Esophagus (tissue), 2 donors: ENCODE data around the gene BBIP1. TPM values are rescaled to one million over a fixed set of nuclear protein-coding genes. Genes with fewer than 3 reads are reported as not detected.

Experiments used
- H3K27ac ChIP-seq, 2 donors: one replicate each; pipeline ENCODE4 v1.5.1; 2013; ENCODE audit warnings: low read depth in 2 of 2, mild to moderate bottlenecking in 2 of 2, inconsistent platforms in 1 of 2, low read length in 1 of 2, moderate library complexity in 1 of 2
- H3K27me3 ChIP-seq, 2 donors: one replicate each; pipeline ENCODE4 v1.6.1; 2013; ENCODE audit warnings: low read length in 2 of 2, control low read depth in 1 of 2, mild to moderate bottlenecking in 1 of 2; ENCODE audit not compliant: insufficient read depth in 2 of 2, control insufficient read depth in 1 of 2
- H3K36me3 ChIP-seq, 2 donors: one replicate each; pipeline ENCODE4 v1.6.1; 2013; ENCODE audit warnings: low read length in 1 of 2; ENCODE audit not compliant: control insufficient read depth in 2 of 2, insufficient read depth in 2 of 2
- H3K4me1 ChIP-seq, 2 donors: one replicate each; pipeline ENCODE4 v1.6.1; 2013; ENCODE audit warnings: low read length in 1 of 2; ENCODE audit not compliant: control insufficient read depth in 2 of 2, insufficient read depth in 2 of 2
- H3K4me3 ChIP-seq, 2 donors: one replicate each; pipeline ENCODE4 v1.5.1; 2013; ENCODE audit warnings: low read length in 2 of 2, mild to moderate bottlenecking in 2 of 2, low read depth in 1 of 2, moderate library complexity in 1 of 2
- H3K9me3 ChIP-seq, 2 donors: one replicate each; pipeline ENCODE4 v1.6.1; 2013; ENCODE audit warnings: mild to moderate bottlenecking in 2 of 2, low read depth in 1 of 2, low read length in 1 of 2, moderate library complexity in 1 of 2; ENCODE audit not compliant: control insufficient read depth in 2 of 2, insufficient read depth in 1 of 2
- WGBS, 2 donors: extraction: QIAGEN DNeasy Blood & Tissue Kit; methylation state at CpG; one replicate each; pipeline ENCODE4 v1.1.7; 2013; 5-methylcytosine and 5-hydroxymethylcytosine counted together
- polyA plus RNA-seq, 2 donors: library from polyadenylated mRNA; stranded (reverse); fragments of 200-250 nt; gene quantifications; one replicate each; pipeline ENCODE4 v1.2.3, GENCODE V29; 2013
- donor health status: healthy with polysubstance abuse.
- donor health status: Bipolar disorder and iron deficiency.

BBIP1 gene
- polyA plus RNA-seq, result 10 to 100 TPM; 10.9 to 14.7 TPM

GRCh38 chr10:110918643-110919348, at the start of gene BBIP1:
Gene BBIP1, minus strand, starts transcription at chr10:110919180. Its CDS starts 1,023 bp downstream, at chr10:110918157.
- Histone ChIP-seq H3K27me3 (no peaks in the 10 kb centered on the region), H3K9me3 (no peaks in the 10 kb centered on the region), H3K27ac (peak within 1 kb of the TSS; percentile 98), H3K4me3 (peak within 1 kb of the TSS; percentile 77 to 82), H3K4me1 (no peaks in the 10 kb centered on the region), H3K36me3 (no peaks in the 10 kb centered on the region)
- WGBS, 2 donors, result 0 to 1% methylated on average over 40 of the region's 40 CpGs

GRCh38 chr10:110967645-110968044, 48.7 kb upstream of the BBIP1 start:
- Histone ChIP-seq H3K4me3 (no peak overlapping the region), H3K36me3 (no peaks in the 10 kb centered on the region), H3K9me3 (no peaks in the 10 kb centered on the region), H3K27me3 (no peaks in the 10 kb centered on the region), H3K27ac (no peak overlapping the region), H3K4me1 (no peaks in the 10 kb centered on the region)
- WGBS, 2 donors, result 0% methylated on average over 1 of the region's 1 CpG

- Histone ChIP-seq H3K9me3 (no peaks in the 10 kb centered on the region), H3K27ac (no peak overlapping the region), H3K36me3 (no peaks in the 10 kb centered on the region), H3K4me1 (peaks cover 0 to 2% of the 10 kb centered on the region in 2 donors), H3K27me3 (no peaks in the 10 kb centered on the region), H3K4me3 (no peak overlapping the region)
- 80 to 83% methylated on average over 3 of the region's 3 CpGs for WGBS, 2 donors
These were observed 48.1 kb upstream of the BBIP1 start for GRCh38 chr10:110967009-110967630.

GRCh38 chr10:110966146-110966545, 47.2 kb upstream of the BBIP1 start:
- no peak overlapping the region for H3K27ac ChIP-seq
- no peaks in the 10 kb centered on the region for H3K36me3 ChIP-seq
- no peaks in the 10 kb centered on the region for H3K9me3 ChIP-seq
- no peak overlapping the region for H3K4me3 ChIP-seq
- no peaks in the 10 kb centered on the region for H3K27me3 ChIP-seq
- H3K4me1 ChIP-seq, result peaks cover 0 to 2% of the 10 kb centered on the region in 2 donors
- WGBS, 2 donors, result 93 to 94% methylated on average over 1 of the region's 1 CpG

- no peaks in the 10 kb centered on the region for H3K36me3 ChIP-seq
These were observed 46.2 kb upstream of the BBIP1 start for GRCh38 chr10:110965216-110965615.

GRCh38 chr10:110964681-110965080, 45.7 kb upstream of the BBIP1 start:
- no peak overlapping the region for H3K4me3 ChIP-seq
- WGBS, 2 donors, result 97% methylated on average over 5 of the region's 5 CpGs

More at GRCh38 chr10:110965216-110965615, 46.2 kb upstream of the BBIP1 start:
- Histone ChIP-seq H3K27me3 (no peaks in the 10 kb centered on the region), H3K9me3 (no peaks in the 10 kb centered on the region), H3K4me1 (peaks cover 0 to 2% of the 10 kb centered on the region in 2 donors), H3K27ac (no peak overlapping the region), H3K4me3 (no peak overlapping the region)

GRCh38 chr10:110963162-110963561, 44.2 kb upstream of the BBIP1 start:
- Histone ChIP-seq H3K4me3 (no peak overlapping the region), H3K9me3 (no peaks in the 10 kb centered on the region), H3K27ac (no peak overlapping the region)

More at GRCh38 chr10:110964681-110965080, 45.7 kb upstream of the BBIP1 start:
- Histone ChIP-seq H3K27me3 (no peaks in the 10 kb centered on the region), H3K27ac (no peak overlapping the region), H3K4me1 (peaks cover 0 to 2% of the 10 kb centered on the region in 2 donors), H3K9me3 (no peaks in the 10 kb centered on the region), H3K36me3 (no peaks in the 10 kb centered on the region)

GRCh38 chr10:110962443-110962842, 43.5 kb upstream of the BBIP1 start:
- Histone ChIP-seq H3K27ac (no peak overlapping the region), H3K9me3 (no peaks in the 10 kb centered on the region), H3K4me3 (no peak overlapping the region), H3K4me1 (peaks cover 0 to 2% of the 10 kb centered on the region in 2 donors), H3K27me3 (no peaks in the 10 kb centered on the region), H3K36me3 (no peaks in the 10 kb centered on the region)
- WGBS, 2 donors, result 80 to 84% methylated on average over 2 of the region's 2 CpGs

More at GRCh38 chr10:110963162-110963561, 44.2 kb upstream of the BBIP1 start:
- H3K27me3 ChIP-seq, result no peaks in the 10 kb centered on the region
- peaks cover 0 to 2% of the 10 kb centered on the region in 2 donors for H3K4me1 ChIP-seq
- no peaks in the 10 kb centered on the region for H3K36me3 ChIP-seq
- WGBS, 2 donors, result 71 to 78% methylated on average over 2 of the region's 2 CpGs

- no peaks in the 10 kb centered on the region for H3K9me3 ChIP-seq
- peaks cover 0 to 2% of the 10 kb centered on the region in 2 donors for H3K4me1 ChIP-seq
- H3K4me3 ChIP-seq, result no peak overlapping the region
- H3K27me3 ChIP-seq, result no peaks in the 10 kb centered on the region
- no peak overlapping the region for H3K27ac ChIP-seq
- WGBS, 2 donors, result 83 to 93% methylated on average over 1 of the region's 1 CpG
- no peaks in the 10 kb centered on the region for H3K36me3 ChIP-seq
These were observed 41.3 kb upstream of the BBIP1 start for GRCh38 chr10:110960333-110960712.
